Measurements from ENCODE around the gene KIAA1210.

Gene KIAA1210

GRCh38 chrX:119090627-119091026, 37.0 kb downstream of the KIAA1210 start:
- DNase-seq = no peak

GRCh38 chrX:119089619-119090018, 38.0 kb downstream of the KIAA1210 start:
- DNase-seq = no peak

- no peak for DNase-seq
Measured at GRCh38 chrX:119087121-119087520, 40.5 kb downstream of the KIAA1210 start.

- no peak for DNase-seq
Measured at GRCh38 chrX:119084766-119085165, 42.8 kb downstream of the KIAA1210 start.

- no peak for DNase-seq
Measured at GRCh38 chrX:119082278-119082677, 45.3 kb downstream of the KIAA1210 start.

- DNase-seq = no peak
Measured at GRCh38 chrX:119075270-119076025, 52.2 kb downstream of the KIAA1210 start.

- no peak for DNase-seq
Measured at GRCh38 chrX:119073911-119074310, 53.7 kb downstream of the KIAA1210 start.

- DNase-seq = no peak
Measured at GRCh38 chrX:119073200-119073905, 54.3 kb downstream of the KIAA1210 start.

GRCh38 chrX:119072744-119073143, 54.9 kb downstream of the KIAA1210 start, which contains the start of gene CT47C1:
Gene CT47C1 (plus strand): TSS chrX:119072993. CDS start chrX:119073226, 233 bp downstream.
- no peak for DNase-seq

GRCh38 chrX:119071381-119071780, 56.2 kb downstream of the KIAA1210 start:
- no peak for DNase-seq

GRCh38 chrX:119069762-119070161, 57.9 kb downstream of the KIAA1210 start:
- no peak for DNase-seq

GRCh38 chrX:119069128-119069527, 58.5 kb downstream of the KIAA1210 start:
- no peak for DNase-seq

- DNase-seq = peak; percentile 62 to 70
Measured at GRCh38 chrX:119067023-119067739, 60.4 kb downstream of the KIAA1210 start.

- no peak for DNase-seq
Measured at GRCh38 chrX:119063428-119063827, 64.2 kb downstream of the KIAA1210 start.

- DNase-seq = peak in 1 of 2 experiments; percentile 20
Measured at GRCh38 chrX:119062750-119063374, 64.8 kb downstream of the KIAA1210 start.

- DNase-seq = no peak
Measured at GRCh38 chrX:119055687-119056086, 71.9 kb downstream of the KIAA1210 start.

GRCh38 chrX:119045884-119046283, 81.7 kb downstream of the KIAA1210 start:
- no peak for DNase-seq

- no peak for DNase-seq
Measured at GRCh38 chrX:119042996-119043395, 84.6 kb downstream of the KIAA1210 start.

GRCh38 chrX:119042040-119042439, 85.6 kb downstream of the KIAA1210 start:
- DNase-seq = no peak

- no peak for DNase-seq
Measured at GRCh38 chrX:119041175-119041574, 86.4 kb downstream of the KIAA1210 start.

- no peak for DNase-seq
Measured at GRCh38 chrX:119040432-119040831, 87.2 kb downstream of the KIAA1210 start.

- no peak for DNase-seq
Measured at GRCh38 chrX:119036107-119037029, 91.2 kb downstream of the KIAA1210 start.
